Activated CD8-positive, alpha-beta memory T cell treated with anti-CD3 and anti-CD28 coated beads for 36 hours (primary cell): ENCODE results near the gene ZNF784. TPM values are rescaled to one million over a fixed set of nuclear protein-coding genes. Genes with fewer than 3 reads are reported as not detected.

ENCODE experiments used
- CTCF ChIA-PET: fragments of 350-600 bp; sonication (Branson Sonifier 250); formaldehyde crosslinking; loops from one replicate; lab custom pipeline; 2021; ENCODE audit warnings: antibody characterized with exemption; lab: Charles Lee
- POLR2A ChIA-PET: fragments of 350-600 bp; sonication (Branson Sonifier 250); formaldehyde crosslinking; loops from one replicate; lab custom pipeline; 2021; ENCODE audit warnings: antibody characterized with exemption; lab: Charles Lee
- total RNA-seq, 2 experiments: library from RNA; stranded (reverse); gene quantifications; one replicate each; pipeline ENCODE4 v1.2.3, GENCODE V29; 2021

The ZNF784 gene
- total RNA-seq, 2 experiments from 2014 or later, result 2.8 to 3.0 TPM

- CTCF ChIA-PET, result interaction anchor here (1.2 kb wide), 1 partner anchor 10 kb away, joined by 4 read pairs; no protein-coding TSS in a partner anchor
Measured at GRCh38 chr19:55615543-55616394, 8.6 kb downstream of the ZNF784 start.

GRCh38 chr19:55614711-55615542 lies 9.4 kb downstream of the ZNF784 start:
- ChIA-PET CTCF (interaction anchor here (1.2 kb wide), 1 partner anchor 9 kb away, joined by 4 read pairs; no protein-coding TSS in a partner anchor), POLR2A (no interaction called here)

More at GRCh38 chr19:55615543-55616394, 8.6 kb downstream of the ZNF784 start:
- POLR2A ChIA-PET, result no interaction called here

GRCh38 chr19:55613930-55614710 lies 10.2 kb downstream of the ZNF784 start:
- POLR2A ChIA-PET, result no interaction called here
- CTCF ChIA-PET, result interaction anchor here (1.2 kb wide), 1 partner anchor 18 kb away, joined by 4 read pairs; no protein-coding TSS in a partner anchor

GRCh38 chr19:55613396-55613795 lies 11.0 kb downstream of the ZNF784 start:
- POLR2A ChIA-PET, result no interaction called here
- CTCF ChIA-PET, result interaction anchor here (1.2 kb wide), 1 partner anchor 18 kb away, joined by 4 read pairs; no protein-coding TSS in a partner anchor

GRCh38 chr19:55611983-55612645 lies 12.3 kb downstream of the ZNF784 start:
- CTCF ChIA-PET, result interaction anchor here (0.5 kb wide), 1 partner anchor 100 kb away, joined by 4 read pairs; no protein-coding TSS in a partner anchor
- POLR2A ChIA-PET, result no interaction called here

GRCh38 chr19:55611300-55611982 lies 12.9 kb downstream of the ZNF784 start:
- CTCF ChIA-PET, result interaction anchor here (0.7 kb wide), 1 partner anchor 27 kb away, joined by 5 read pairs; no protein-coding TSS in a partner anchor
- POLR2A ChIA-PET, result no interaction called here

GRCh38 chr19:55609326-55609725 lies 15.0 kb downstream of the ZNF784 start:
- ChIA-PET CTCF (interaction anchor here (4.1 kb wide), 1 partner anchor 22 kb away, joined by 25 read pairs; no protein-coding TSS in a partner anchor), POLR2A (no interaction called here)

GRCh38 chr19:55606817-55607216 lies 17.5 kb downstream of the ZNF784 start:
- ChIA-PET CTCF (interaction anchor here (0.7 to 4.1 kb wide), 15 partner anchors 9 to 465 kb away, joined by 3 to 25 read pairs (median 5); partner anchors contain the start of genes CCDC106, ZNF628 and ZNF784), POLR2A (interaction anchor here (0.5 to 1.5 kb wide), 3 partner anchors 27 to 138 kb away, joined by 3 to 7 read pairs (median 4); partner anchors contain the start of gene ZNF581)

- POLR2A ChIA-PET, result interaction anchor here (0.5 to 1.5 kb wide), 3 partner anchors 19 to 36 kb away, joined by 4 to 7 read pairs (median 4); partner anchors contain the start of genes ZNF581 and ZNF784
- CTCF ChIA-PET, result interaction anchor here (0.6 to 4.1 kb wide), 17 partner anchors 9 to 610 kb away, joined by 3 to 25 read pairs (median 5); partner anchors contain the start of genes CCDC106, ZNF628 and ZNF784
Measured at GRCh38 chr19:55606471-55606787, 17.9 kb downstream of the ZNF784 start.

- CTCF ChIA-PET, result interaction anchor here (0.6 to 4.1 kb wide), 17 partner anchors 9 to 611 kb away, joined by 3 to 25 read pairs (median 5); partner anchors contain the start of genes CCDC106, ZNF628 and ZNF784
- POLR2A ChIA-PET, result interaction anchor here (0.5 to 1.5 kb wide), 4 partner anchors 19 to 37 kb away, joined by 3 to 7 read pairs (median 4); partner anchors contain the start of genes ZNF581 and ZNF784
Measured at GRCh38 chr19:55605637-55606470, 18.5 kb downstream of the ZNF784 start, which contains the start of gene ZNF865. ZNF865 (plus strand) TSS chr19:55605647; CDS start chr19:55613619, 7,972 bp downstream.

GRCh38 chr19:55605207-55605636 lies 19.1 kb downstream of the ZNF784 start:
- POLR2A ChIA-PET, result interaction anchor here (1.0 to 1.5 kb wide), 3 partner anchors 20 to 38 kb away, joined by 3 to 4 read pairs (median 4); partner anchors contain the start of genes ZNF581 and ZNF784
- CTCF ChIA-PET, result interaction anchor here (0.8 to 4.1 kb wide), 10 partner anchors 10 to 138 kb away, joined by 3 to 25 read pairs (median 5); partner anchors contain the start of gene ZNF784

- POLR2A ChIA-PET, result interaction anchor here (0.7 kb wide), 1 partner anchor 25 kb away, joined by 4 read pairs; no protein-coding TSS in a partner anchor
- CTCF ChIA-PET, result interaction anchor here (0.5 to 1.5 kb wide), 5 partner anchors 10 to 542 kb away, joined by 3 to 4 read pairs (median 3); partner anchors contain the start of gene ZNF784
Measured at GRCh38 chr19:55603581-55604292, 20.6 kb downstream of the ZNF784 start.

- ChIA-PET POLR2A (no interaction called here), CTCF (no interaction called here)
Measured at GRCh38 chr19:55603115-55603514, 21.3 kb downstream of the ZNF784 start.

- POLR2A ChIA-PET, result no interaction called here
- CTCF ChIA-PET, result interaction anchor here (1.0 to 1.7 kb wide), 2 partner anchors 29 to 98 kb away, joined by 4 to 5 read pairs; no protein-coding TSS in a partner anchor
Measured at GRCh38 chr19:55602104-55603001, 22.0 kb downstream of the ZNF784 start.
